T-helper 1 cell treated with Interleukin-12 subunit alpha and Interleukin-12 subunit beta and Interleukin-4 antibody, amounts not matched to agents 30 μg/mL and 1 μg/mL, for 36 hours (primary cell): ENCODE measurements around the gene LMX1B.

Experiments
- H3K27ac Mint-ChIP-seq: one replicate; pipeline ENCODE4 v1.8.0; 2021; ENCODE audit warnings: mild to moderate bottlenecking, mixed read lengths
- H3K27me3 Mint-ChIP-seq: one replicate; pipeline ENCODE4 v1.8.0; 2021; ENCODE audit warnings: low read depth, mixed read lengths
- H3K36me3 Mint-ChIP-seq: one replicate; pipeline ENCODE4 v1.8.0; 2021; ENCODE audit warnings: low read depth, mixed read lengths
- H3K4me1 Mint-ChIP-seq: one replicate; pipeline ENCODE4 v1.8.0; 2021; ENCODE audit warnings: low read depth, mixed read lengths
- H3K4me3 Mint-ChIP-seq: one replicate; pipeline ENCODE4 v1.8.0; 2021; ENCODE audit warnings: mild to moderate bottlenecking, moderate library complexity, mixed read lengths
- H3K9me3 Mint-ChIP-seq: one replicate; pipeline ENCODE4 v1.8.0; 2021; ENCODE audit warnings: mixed read lengths

The LMX1B gene

DNA sequence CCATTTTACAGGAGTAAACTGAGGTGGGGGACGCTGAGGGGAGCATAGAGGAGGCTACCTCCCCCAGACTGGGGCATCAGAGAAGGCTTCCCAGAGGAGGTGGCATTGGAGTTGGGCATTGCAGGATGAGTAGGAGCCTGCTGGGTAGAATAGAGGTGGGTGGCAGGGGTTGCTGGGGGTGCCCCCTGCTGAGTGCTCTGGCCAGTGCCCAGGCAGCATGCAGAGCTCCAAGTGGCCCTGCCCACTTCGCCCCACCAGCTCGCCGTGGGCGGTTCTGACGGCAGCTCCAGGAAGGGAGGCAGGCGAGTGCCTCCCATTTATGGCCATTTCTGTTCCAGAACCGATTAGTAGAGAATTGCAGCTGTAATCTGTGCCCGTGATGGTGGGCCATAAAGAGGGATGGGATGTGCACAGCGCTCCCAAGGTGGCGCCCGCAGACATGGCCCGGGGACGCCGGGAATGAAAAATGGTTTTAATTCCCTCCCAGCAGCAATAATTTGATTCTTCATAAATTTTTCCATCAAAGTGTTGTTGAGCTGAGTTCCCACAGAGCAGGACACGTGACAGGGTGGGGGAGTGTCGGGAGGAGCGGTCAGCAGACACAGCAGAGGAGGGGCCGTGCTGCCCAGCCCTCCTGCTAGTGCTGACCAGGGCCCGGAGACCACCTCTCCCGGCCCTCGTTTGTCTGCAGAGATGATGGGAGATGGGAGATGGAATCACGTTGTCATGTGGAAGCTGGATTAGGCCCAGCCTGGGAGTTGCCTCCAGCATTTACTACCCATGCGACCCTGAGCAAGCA is 75.5 kb downstream of the LMX1B start:
- no peaks in the 10 kb centered on the region for H3K9me3 Mint-ChIP-seq
- peaks cover 37% of the 10 kb centered on the region for H3K27me3 Mint-ChIP-seq
- H3K27ac Mint-ChIP-seq: no peak overlapping the region
- H3K36me3 Mint-ChIP-seq: no peaks in the 10 kb centered on the region
- peaks cover 2% of the 10 kb centered on the region for H3K4me1 Mint-ChIP-seq
- H3K4me3 Mint-ChIP-seq: no peak overlapping the region

DNA sequence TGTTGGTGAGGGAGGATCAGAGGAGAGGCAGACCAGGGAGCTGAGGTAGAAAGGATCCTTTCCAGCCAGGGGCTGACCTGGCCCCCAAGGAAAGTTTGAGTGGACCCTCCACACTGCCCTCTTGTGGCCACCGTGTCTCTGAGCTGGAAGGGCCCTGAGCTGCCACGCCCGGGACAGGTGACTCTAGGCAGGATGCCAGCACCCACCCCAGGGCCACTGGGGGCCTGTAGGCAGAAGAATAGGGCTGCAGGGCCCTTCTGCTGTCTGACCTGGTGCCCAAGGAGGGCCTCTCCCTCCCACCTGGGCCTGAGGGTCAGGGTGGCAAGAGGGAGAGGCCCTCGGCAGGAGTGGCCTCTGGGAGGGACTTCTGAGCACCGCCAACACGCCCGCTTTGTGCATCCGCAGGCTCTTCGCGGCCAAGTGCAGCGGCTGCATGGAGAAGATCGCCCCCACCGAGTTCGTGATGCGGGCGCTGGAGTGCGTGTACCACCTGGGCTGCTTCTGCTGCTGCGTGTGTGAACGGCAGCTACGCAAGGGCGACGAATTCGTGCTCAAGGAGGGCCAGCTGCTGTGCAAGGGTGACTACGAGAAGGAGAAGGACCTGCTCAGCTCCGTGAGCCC is 76.8 kb downstream of the LMX1B start:
- Mint-ChIP-seq H3K27me3 (peaks cover 24% of the 10 kb centered on the region), H3K36me3 (no peaks in the 10 kb centered on the region), H3K4me3 (no peak overlapping the region), H3K27ac (no peak overlapping the region), H3K9me3 (no peaks in the 10 kb centered on the region), H3K4me1 (peaks cover 2% of the 10 kb centered on the region)

DNA sequence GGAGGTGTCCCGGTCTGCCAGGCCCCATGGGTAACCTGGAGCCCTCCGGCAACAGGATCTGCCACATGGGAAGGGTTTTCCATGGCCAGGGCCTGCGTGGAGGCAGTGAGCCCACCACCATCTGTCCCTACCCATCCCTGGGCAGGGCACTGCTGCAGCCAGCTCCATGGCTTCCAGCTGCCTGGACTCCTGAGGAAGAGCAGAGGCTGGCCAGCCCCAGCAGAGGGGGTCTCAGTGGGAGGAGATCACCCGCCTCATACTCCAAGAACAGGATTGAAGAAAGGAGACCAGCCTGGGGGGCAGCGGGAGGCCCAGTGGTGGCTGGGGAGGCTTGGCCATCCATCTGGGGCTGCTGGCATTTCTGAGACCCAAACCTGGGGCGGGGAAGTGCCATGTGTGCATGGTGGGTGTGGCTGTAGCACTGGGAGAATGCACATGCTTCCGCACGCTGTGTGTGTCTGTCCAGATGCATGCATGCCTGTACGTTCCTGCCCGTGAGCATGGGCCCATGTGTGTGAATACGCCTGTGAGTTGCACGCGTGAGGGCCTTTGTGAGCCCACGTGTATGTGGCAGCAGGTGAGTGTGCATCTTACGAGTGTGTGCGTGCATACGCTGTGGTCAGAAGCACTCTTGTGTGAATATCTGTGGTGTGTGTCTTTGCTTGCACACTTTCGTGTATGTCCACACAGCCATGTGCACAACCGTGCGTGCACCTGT is 78.5 kb downstream of the LMX1B start:
- Mint-ChIP-seq H3K9me3 (no peaks in the 10 kb centered on the region), H3K27me3 (peaks cover 14% of the 10 kb centered on the region), H3K36me3 (no peaks in the 10 kb centered on the region), H3K4me3 (no peak overlapping the region), H3K27ac (no peak overlapping the region), H3K4me1 (peaks cover 2% of the 10 kb centered on the region)

DNA sequence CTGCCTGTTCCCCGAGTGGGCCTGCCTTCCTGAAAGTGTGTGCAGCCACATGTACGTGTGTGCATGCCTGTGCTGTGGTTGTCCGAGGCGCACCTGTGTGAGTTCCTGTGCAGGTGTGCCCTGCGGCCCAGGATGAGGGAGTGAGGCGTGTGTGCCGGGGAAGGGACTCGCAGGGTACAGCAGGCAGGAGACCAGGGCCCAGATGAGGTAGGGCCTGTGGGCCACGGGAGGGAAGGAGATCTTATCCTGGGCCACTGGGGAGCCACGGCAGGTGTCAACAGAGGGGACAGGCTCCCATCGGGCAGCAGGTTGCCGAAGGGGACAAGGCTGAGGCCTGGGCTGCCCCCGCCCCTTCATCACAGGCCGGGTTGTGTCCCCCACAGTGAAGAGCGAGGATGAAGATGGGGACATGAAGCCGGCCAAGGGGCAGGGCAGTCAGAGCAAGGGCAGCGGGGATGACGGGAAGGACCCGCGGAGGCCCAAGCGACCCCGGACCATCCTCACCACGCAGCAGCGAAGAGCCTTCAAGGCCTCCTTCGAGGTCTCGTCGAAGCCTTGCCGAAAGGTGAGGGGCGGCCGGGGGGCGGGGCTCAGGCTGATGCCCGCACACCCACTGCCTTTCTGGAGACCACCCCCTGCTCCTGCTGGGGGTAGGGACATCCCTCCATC is 79.2 kb downstream of the LMX1B start:
- H3K9me3 Mint-ChIP-seq: no peaks in the 10 kb centered on the region
- H3K27ac Mint-ChIP-seq: no peak overlapping the region
- no peak overlapping the region for H3K4me3 Mint-ChIP-seq
- no peaks in the 10 kb centered on the region for H3K36me3 Mint-ChIP-seq
- H3K4me1 Mint-ChIP-seq: peaks cover 2% of the 10 kb centered on the region
- H3K27me3 Mint-ChIP-seq: peaks cover 7% of the 10 kb centered on the region

GRCh38 chr9:126693428-126693944 is 79.8 kb downstream of the LMX1B start:
- peaks cover 7% of the 10 kb centered on the region for H3K27me3 Mint-ChIP-seq
- peaks cover 2% of the 10 kb centered on the region for H3K4me1 Mint-ChIP-seq
- no peaks in the 10 kb centered on the region for H3K36me3 Mint-ChIP-seq
- no peak overlapping the region for H3K4me3 Mint-ChIP-seq
- H3K27ac Mint-ChIP-seq: no peak overlapping the region
- no peaks in the 10 kb centered on the region for H3K9me3 Mint-ChIP-seq

DNA sequence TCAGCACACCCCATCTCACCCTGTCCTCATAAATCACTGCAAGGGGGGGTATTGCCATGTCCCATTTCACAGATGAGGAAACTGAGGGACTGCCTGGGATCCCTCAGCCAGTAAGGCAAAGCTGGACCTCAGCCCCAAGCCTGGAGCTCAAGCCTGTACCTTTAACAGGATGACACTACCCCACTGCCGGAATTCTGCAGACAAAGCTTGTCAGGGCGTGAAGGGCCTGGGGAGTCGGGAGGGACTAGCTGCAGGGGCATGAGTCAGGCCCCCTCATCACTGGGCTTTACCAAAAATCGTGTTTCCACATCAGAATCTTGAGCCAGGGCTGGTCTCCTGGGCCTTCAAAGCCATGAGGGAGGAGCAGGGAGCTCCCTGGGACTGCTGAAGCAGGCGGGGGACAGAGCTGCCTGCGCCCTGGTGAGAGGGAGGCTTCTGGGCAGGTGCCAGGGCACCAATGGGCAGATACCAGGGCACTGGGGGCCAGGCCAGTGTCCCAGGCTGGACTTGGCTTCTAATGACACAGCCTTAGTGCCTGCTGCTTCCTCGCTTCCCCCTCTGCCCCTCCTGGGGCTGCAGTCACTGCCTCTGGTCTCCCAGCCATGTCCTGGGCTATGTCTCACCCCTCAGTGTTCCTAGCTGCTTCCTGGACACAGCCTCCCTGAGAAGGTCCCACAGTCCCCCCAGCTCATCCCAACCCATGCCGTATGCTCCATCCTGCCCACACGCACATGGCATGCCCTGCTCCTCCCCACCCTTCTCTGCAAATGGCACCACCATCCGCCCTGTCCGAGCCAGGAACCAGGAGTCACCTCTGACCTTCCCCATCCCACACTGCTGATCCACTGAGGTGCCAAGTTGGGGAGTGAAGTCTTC is 80.7 kb downstream of the LMX1B start:
- Mint-ChIP-seq H3K36me3 (no peaks in the 10 kb centered on the region), H3K4me3 (no peak overlapping the region), H3K9me3 (no peaks in the 10 kb centered on the region), H3K4me1 (peaks cover 2% of the 10 kb centered on the region), H3K27ac (no peak overlapping the region), H3K27me3 (peaks cover 7% of the 10 kb centered on the region)

DNA sequence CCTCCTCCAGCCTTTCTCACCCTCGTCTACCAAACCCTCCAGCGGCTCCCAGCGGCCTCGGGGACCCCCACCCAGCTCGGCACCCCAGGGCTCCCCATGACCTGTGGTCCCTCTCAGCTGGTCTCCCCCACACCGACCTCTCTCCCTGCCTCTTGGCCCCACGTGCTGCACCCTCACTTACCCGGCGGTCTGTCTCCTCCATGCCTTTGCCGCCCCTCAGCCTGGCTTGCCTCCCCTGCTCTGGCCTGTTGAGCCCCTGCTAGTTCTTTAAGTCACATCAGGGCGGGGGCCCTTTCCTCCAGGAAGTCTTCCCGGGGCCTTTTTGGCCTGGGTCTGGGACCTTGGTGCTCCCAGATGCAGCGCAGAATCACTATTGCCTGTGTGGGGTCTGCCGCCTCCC is 81.5 kb downstream of the LMX1B start:
- Mint-ChIP-seq H3K27me3 (peaks cover 2% of the 10 kb centered on the region), H3K36me3 (no peaks in the 10 kb centered on the region), H3K27ac (no peak overlapping the region), H3K9me3 (no peaks in the 10 kb centered on the region), H3K4me3 (no peak overlapping the region), H3K4me1 (no peaks in the 10 kb centered on the region)

- H3K27me3 Mint-ChIP-seq: no peaks in the 10 kb centered on the region
- no peak overlapping the region for H3K27ac Mint-ChIP-seq
- H3K9me3 Mint-ChIP-seq: no peaks in the 10 kb centered on the region
- H3K36me3 Mint-ChIP-seq: no peaks in the 10 kb centered on the region
- H3K4me3 Mint-ChIP-seq: no peak overlapping the region
- no peaks in the 10 kb centered on the region for H3K4me1 Mint-ChIP-seq
These were observed 82.1 kb downstream of the LMX1B start for GRCh38 chr9:126695701-126696400.

- no peaks in the 10 kb centered on the region for H3K9me3 Mint-ChIP-seq
- no peaks in the 10 kb centered on the region for H3K36me3 Mint-ChIP-seq
- H3K27ac Mint-ChIP-seq: no peak overlapping the region
- no peak overlapping the region for H3K4me3 Mint-ChIP-seq
- peaks cover 7% of the 10 kb centered on the region for H3K27me3 Mint-ChIP-seq
- no peaks in the 10 kb centered on the region for H3K4me1 Mint-ChIP-seq
These were observed 82.8 kb downstream of the LMX1B start for GRCh38 chr9:126696401-126697145.

- H3K4me1 Mint-ChIP-seq: no peaks in the 10 kb centered on the region
- no peaks in the 10 kb centered on the region for H3K36me3 Mint-ChIP-seq
- no peak overlapping the region for H3K27ac Mint-ChIP-seq
- H3K4me3 Mint-ChIP-seq: no peak overlapping the region
- peaks cover 14% of the 10 kb centered on the region for H3K27me3 Mint-ChIP-seq
- no peaks in the 10 kb centered on the region for H3K9me3 Mint-ChIP-seq
These were observed 83.6 kb downstream of the LMX1B start for GRCh38 chr9:126697330-126697729.

DNA sequence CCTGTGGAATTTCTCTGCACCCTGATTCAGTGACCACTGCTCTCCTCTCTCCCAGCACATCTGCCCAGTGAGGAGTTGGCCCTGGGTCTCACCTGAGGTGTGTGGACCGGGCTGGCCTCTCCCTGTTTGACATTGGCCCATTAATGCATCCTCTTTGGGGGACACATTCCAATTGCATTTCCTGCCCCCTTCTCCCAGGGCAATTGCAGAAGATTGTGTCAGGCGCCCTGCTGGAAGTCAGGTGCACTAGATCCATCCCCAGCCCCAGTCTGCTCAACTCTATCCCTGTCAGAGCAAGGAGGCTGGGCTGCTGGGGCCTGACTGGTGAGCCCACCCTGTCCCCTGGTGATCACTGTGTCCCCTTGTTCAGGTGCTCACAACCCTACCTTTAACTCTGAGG is 84.5 kb downstream of the LMX1B start:
- Mint-ChIP-seq H3K27me3 (peaks cover 14% of the 10 kb centered on the region), H3K27ac (no peak overlapping the region), H3K4me3 (no peak overlapping the region)

GRCh38 chr9:126698756-126699155 is 85.0 kb downstream of the LMX1B start:
- Mint-ChIP-seq H3K36me3 (no peaks in the 10 kb centered on the region), H3K27me3 (peaks cover 14% of the 10 kb centered on the region), H3K9me3 (no peaks in the 10 kb centered on the region), H3K4me1 (no peaks in the 10 kb centered on the region), H3K4me3 (no peak overlapping the region), H3K27ac (no peak overlapping the region)

More for the DNA sequence above, 84.5 kb downstream of the LMX1B start:
- H3K36me3 Mint-ChIP-seq: no peaks in the 10 kb centered on the region
- H3K9me3 Mint-ChIP-seq: no peaks in the 10 kb centered on the region
- H3K4me1 Mint-ChIP-seq: no peaks in the 10 kb centered on the region
